Activated CD4-positive, CD25-positive, alpha-beta regulatory T cell treated with anti-CD3 and anti-CD28 coated beads, Interleukin-2, amount 50 U/mL, for 16 hours (primary cell): ENCODE results near the gene KDM8.

ENCODE experiments used
- DNase-seq: peaks from one replicate; pipeline ENCODE4 v3.0.0-alpha.2; 2020; ENCODE audit warnings: low read depth, low spot score

Gene KDM8

GRCh38 chr16:27215660-27216059 is 12.3 kb downstream of the KDM8 start:
- no peak for DNase-seq

- no peak for DNase-seq
Measured at GRCh38 chr16:27216297-27216885, 13.1 kb downstream of the KDM8 start.

- DNase-seq, result no peak
Measured at GRCh38 chr16:27217256-27217655, 13.9 kb downstream of the KDM8 start.

- DNase-seq, result no peak
Measured at GRCh38 chr16:27218756-27219155, 15.4 kb downstream of the KDM8 start.

- no peak for DNase-seq
Measured at GRCh38 chr16:27219161-27219560, 15.8 kb downstream of the KDM8 start.

GRCh38 chr16:27220120-27220519 is 16.8 kb downstream of the KDM8 start:
- no peak for DNase-seq

GRCh38 chr16:27220527-27220926 is 17.2 kb downstream of the KDM8 start:
- no peak for DNase-seq

GRCh38 chr16:27220991-27221390 is 17.7 kb downstream of the KDM8 start:
- no peak for DNase-seq

GRCh38 chr16:27221576-27222248 is 18.4 kb downstream of the KDM8 start:
- no peak for DNase-seq

GRCh38 chr16:27222249-27223225 is 19.2 kb downstream of the KDM8 start:
- no peak for DNase-seq

- DNase-seq, result no peak
Measured at GRCh38 chr16:27223226-27223610, 19.9 kb downstream of the KDM8 start.

- no peak for DNase-seq
Measured at GRCh38 chr16:27223701-27224100, 20.4 kb downstream of the KDM8 start.

GRCh38 chr16:27224271-27224737 is 21.0 kb downstream of the KDM8 start:
- DNase-seq, result no peak

- no peak for DNase-seq
Measured at GRCh38 chr16:27224741-27225300, 21.5 kb downstream of the KDM8 start.

- no peak for DNase-seq
Measured at GRCh38 chr16:27225536-27226360, 22.4 kb downstream of the KDM8 start.

- no peak for DNase-seq
Measured at GRCh38 chr16:27226476-27226875, 23.1 kb downstream of the KDM8 start.

GRCh38 chr16:27226976-27227705 is 23.8 kb downstream of the KDM8 start:
- no peak for DNase-seq

GRCh38 chr16:27228045-27228444 is 24.7 kb downstream of the KDM8 start:
- DNase-seq, result no peak

GRCh38 chr16:27228621-27229501 is 25.5 kb downstream of the KDM8 start:
- DNase-seq, result no peak
